BLaER1 treated with 17β-estradiol and CSF1 and Interleukin-3, amounts not matched to agents 10 nM and 100 nM (cell line): ENCODE data around the gene IFNA17.
"Not testable (repeated sequence)": the region's sequence is repeated elsewhere in the genome, so short reads cannot be mapped to it uniquely, and the experiment has no call there.

Source experiments
- H3K27ac ChIP-seq, 11 experiments: shearing (Covaris generic); formaldehyde crosslinking; 2 replicates each; pipeline ENCODE4 v1.8.1; 2022
- H3K27me3 ChIP-seq, 11 experiments: shearing (Covaris generic); formaldehyde crosslinking; 2 replicates each; pipeline ENCODE4 v1.8.1; 2022
- H3K36me3 ChIP-seq, 11 experiments: shearing (Covaris generic); formaldehyde crosslinking; 2 replicates each; pipeline ENCODE4 v1.8.1; 2022
- H3K4me1 ChIP-seq, 10 experiments: shearing (Covaris generic); formaldehyde crosslinking; 2 replicates each; pipeline ENCODE4 v1.8.1; 2022
- H3K4me2 ChIP-seq, 11 experiments: shearing (Covaris generic); formaldehyde crosslinking; 2 replicates each; pipeline ENCODE4 v1.8.1; 2022
- H3K4me3 ChIP-seq, 10 experiments: shearing (Covaris generic); formaldehyde crosslinking; 2 replicates each; pipeline ENCODE4 v1.8.1; 2022
- H3K9ac ChIP-seq, 11 experiments: shearing (Covaris generic); formaldehyde crosslinking; 2 replicates each; pipeline ENCODE4 v1.8.1; 2022
- H3K9me3 ChIP-seq, 11 experiments: shearing (Covaris generic); formaldehyde crosslinking; replicated peaks in 1 of 11; 2 replicates each; pipeline ENCODE4 v1.8.1; 2022
- H4K20me1 ChIP-seq, 11 experiments: shearing (Covaris generic); formaldehyde crosslinking; 2 replicates each; pipeline ENCODE4 v1.8.1; 2022
- Cebpa-rat ChIP-seq, 11 experiments: shearing (Covaris generic); IDR thresholded peaks; 2 replicates each; pipeline ENCODE4 v1.8.1; 2022

Gene IFNA17

DNA sequence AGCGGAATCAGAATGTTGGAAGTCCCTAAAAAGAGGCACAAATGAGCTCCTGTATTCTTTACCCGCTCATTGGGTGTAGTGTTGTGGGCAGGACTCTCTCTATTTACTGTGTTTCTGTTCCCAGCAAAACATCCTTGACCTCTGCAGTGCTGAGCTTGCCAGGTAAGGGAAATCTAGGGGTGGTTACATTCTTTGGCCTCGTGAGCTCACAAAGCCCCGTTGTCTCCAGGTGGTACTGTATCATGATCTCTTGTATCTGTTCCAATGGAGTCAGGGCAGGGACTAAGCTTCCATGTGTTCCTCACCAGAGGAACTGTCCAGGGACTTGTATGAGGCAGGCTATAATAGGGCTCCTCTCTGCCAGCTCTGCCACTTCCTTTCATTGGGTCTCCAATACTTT lies 23.6 kb upstream of the IFNA17 start:
- H3K4me2 ChIP-seq, result peak overlapping the region in 3 of 11 experiments; percentile 57 to 77 (median 64); a peak in 3 of 22 replicates
- H3K36me3 ChIP-seq, result no peaks in the 10 kb centered on the region
- H3K9me3 ChIP-seq, result no peaks in the 10 kb centered on the region; a peak in 1 of 22 replicates
- TF ChIP-seq Cebpa-rat (IDR thresholded peaks at IDR 0.05), result no peak
- H3K4me3 ChIP-seq, result no peak overlapping the region
- peaks cover 0 to 64% (median 0%) of the 10 kb centered on the region in 11 experiments; a peak in 6 of 22 replicates for H3K27me3 ChIP-seq
- peaks cover 20 to 41% (median 33%) of the 10 kb centered on the region in 10 experiments for H3K4me1 ChIP-seq
- H3K27ac ChIP-seq, result peak overlapping the region in 5 of 11 experiments; percentile 63 to 74 (median 70); a peak in 6 of 22 replicates
- no peaks in the 10 kb centered on the region; a peak in 1 of 22 replicates for H4K20me1 ChIP-seq
- H3K9ac ChIP-seq, result no peak overlapping the region

DNA sequence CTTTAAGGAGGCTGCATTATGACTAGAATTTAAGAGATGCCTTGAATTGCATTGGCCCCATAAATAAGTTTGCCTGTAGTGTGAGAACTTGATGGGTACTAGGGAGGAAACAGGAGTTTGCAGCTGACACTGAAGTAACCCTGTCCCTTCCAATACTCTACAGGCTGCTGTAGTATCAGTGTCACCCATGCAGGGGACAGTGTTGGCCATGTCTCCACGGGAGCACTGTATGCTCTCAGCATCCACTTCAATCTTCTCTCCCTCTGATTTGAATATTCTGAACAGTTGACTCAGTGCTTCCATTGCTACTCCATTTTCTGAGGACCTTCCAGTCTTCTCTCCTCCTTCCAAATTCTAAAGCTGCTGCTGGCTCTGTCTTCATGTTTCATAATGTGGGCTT lies 23.2 kb upstream of the IFNA17 start:
- peak overlapping the region in 1 of 11 experiments; percentile 77; a peak in 1 of 22 replicates for H3K4me2 ChIP-seq
- no peaks in the 10 kb centered on the region for H3K36me3 ChIP-seq
- H3K27ac ChIP-seq, result peak overlapping the region in 4 of 11 experiments; percentile 65 to 74 (median 70); a peak in 4 of 22 replicates
- H3K27me3 ChIP-seq, result peaks cover 0 to 61% (median 0%) of the 10 kb centered on the region in 11 experiments; a peak in 6 of 22 replicates
- H3K4me1 ChIP-seq, result peaks cover 20 to 40% (median 31%) of the 10 kb centered on the region in 10 experiments
- TF ChIP-seq Cebpa-rat (IDR thresholded peaks at IDR 0.05), result no peak
- H3K9me3 ChIP-seq, result no peaks in the 10 kb centered on the region; a peak in 1 of 22 replicates
- H3K9ac ChIP-seq, result no peak overlapping the region
- H4K20me1 ChIP-seq, result no peaks in the 10 kb centered on the region; a peak in 1 of 22 replicates
- no peak overlapping the region for H3K4me3 ChIP-seq

DNA sequence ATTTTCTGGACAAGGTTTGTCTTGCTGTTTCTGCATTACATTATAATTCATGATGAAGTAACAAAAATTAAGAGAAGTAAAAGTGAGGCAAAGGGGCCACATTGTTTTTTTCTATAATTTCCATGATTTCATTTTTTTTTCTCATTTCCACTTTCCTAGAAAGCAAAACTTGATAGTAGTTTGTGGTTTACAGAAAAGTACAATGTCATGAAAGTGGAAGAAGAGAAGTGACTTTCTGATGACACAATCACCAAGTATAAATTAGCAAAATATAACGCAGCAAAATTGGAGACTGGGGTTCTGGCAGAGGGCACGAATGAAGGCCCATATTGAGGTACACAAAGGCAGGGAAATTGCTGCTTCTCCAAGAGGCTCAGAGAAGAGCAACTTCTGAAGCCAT lies 16.8 kb upstream of the IFNA17 start:
- no peaks in the 10 kb centered on the region for H3K36me3 ChIP-seq
- H3K9me3 ChIP-seq, result no peaks in the 10 kb centered on the region; a peak in 1 of 22 replicates
- no peak overlapping the region for H3K9ac ChIP-seq

DNA sequence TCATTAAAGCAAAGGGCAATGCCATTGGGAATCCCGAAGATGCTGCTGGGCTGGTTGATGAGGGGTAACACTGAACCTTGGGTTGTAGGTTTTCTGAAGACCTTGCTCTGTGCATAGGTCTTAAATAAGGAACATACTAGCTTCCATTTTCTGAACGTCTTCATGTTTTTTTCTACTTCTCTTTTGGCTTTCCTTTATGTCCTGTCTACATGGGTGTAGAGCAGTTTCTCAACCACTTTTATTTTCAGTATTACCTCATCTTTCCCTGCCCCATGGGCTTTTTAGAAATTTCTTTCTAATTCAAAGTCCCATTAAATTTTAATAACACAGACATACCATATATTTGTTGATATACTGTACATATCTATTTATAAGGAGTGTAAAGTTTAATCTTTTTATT lies 11.9 kb upstream of the IFNA17 start, which contains the start of gene IFNA14:
IFNA14 (minus strand) TSS at position 95 of the 400 bp plus-strand sequence; CDS start at position 25, 70 bp downstream.
- H3K9ac ChIP-seq, result no peak within 1 kb of the TSS
- H3K27me3 ChIP-seq, result peaks cover 0 to 40% (median 0%) of the 10 kb centered on the region in 11 experiments; a peak in 4 of 22 replicates
- no peaks in the 10 kb centered on the region for H3K9me3 ChIP-seq
- TF ChIP-seq Cebpa-rat (IDR thresholded peaks at IDR 0.05), result no peak
- H4K20me1 ChIP-seq, result no peaks in the 10 kb centered on the region
- no peak within 1 kb of the TSS for H3K4me2 ChIP-seq
- H3K27ac ChIP-seq, result no peak within 1 kb of the TSS
- H3K4me3 ChIP-seq, result no peak within 1 kb of the TSS
- no peaks in the 10 kb centered on the region for H3K36me3 ChIP-seq
- H3K4me1 ChIP-seq, result peaks cover 4 to 17% (median 12%) of the 10 kb centered on the region in 10 experiments; a peak in 19 of 20 replicates

More for the DNA sequence above, 16.8 kb upstream of the IFNA17 start:
- TF ChIP-seq Cebpa-rat (IDR thresholded peaks at IDR 0.05), result no peak
- Histone ChIP-seq H3K4me3 (no peak overlapping the region), H4K20me1 (no peaks in the 10 kb centered on the region; a peak in 1 of 22 replicates), H3K27ac (no peak overlapping the region), H3K4me2 (peak overlapping the region in 6 of 11 experiments; percentile 14 to 63 (median 52); a peak in 7 of 22 replicates), H3K27me3 (peaks cover 0 to 55% (median 0%) of the 10 kb centered on the region in 11 experiments; a peak in 4 of 22 replicates), H3K4me1 (peaks cover 0 to 12% (median 7%) of the 10 kb centered on the region in 10 experiments; a peak in 10 of 20 replicates)

DNA sequence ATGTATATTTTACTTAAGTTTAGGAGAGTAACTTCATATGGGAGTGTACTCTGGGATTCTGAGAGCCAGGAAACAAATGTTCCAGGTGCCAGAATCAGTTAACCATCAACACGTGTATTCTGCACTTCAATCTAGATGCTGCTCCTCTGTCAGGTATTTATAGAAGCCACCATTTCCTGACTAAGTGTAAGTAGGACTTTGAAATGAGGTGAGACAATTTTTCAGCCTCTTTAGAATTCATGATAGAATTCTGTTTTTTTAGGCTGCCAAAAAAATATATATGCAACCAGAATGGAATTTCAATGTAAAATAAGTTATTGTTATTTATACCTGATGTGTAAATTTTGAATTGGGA lies 8.3 kb upstream of the IFNA17 start:
- Histone ChIP-seq H3K4me1 (peaks cover 0 to 15% (median 9%) of the 10 kb centered on the region in 10 experiments; a peak in 12 of 20 replicates), H3K27me3 (peaks cover 0 to 13% (median 0%) of the 10 kb centered on the region in 11 experiments; a peak in 2 of 22 replicates), H3K4me2 (peak overlapping the region in 10 of 11 experiments; percentile 31 to 77 (median 54); a peak in 17 of 22 replicates)
- H3K9ac ChIP-seq, H4K20me1 ChIP-seq, H3K9me3 ChIP-seq, H3K27ac ChIP-seq, H3K4me3 ChIP-seq, H3K36me3 ChIP-seq: not testable (repeated sequence)

DNA sequence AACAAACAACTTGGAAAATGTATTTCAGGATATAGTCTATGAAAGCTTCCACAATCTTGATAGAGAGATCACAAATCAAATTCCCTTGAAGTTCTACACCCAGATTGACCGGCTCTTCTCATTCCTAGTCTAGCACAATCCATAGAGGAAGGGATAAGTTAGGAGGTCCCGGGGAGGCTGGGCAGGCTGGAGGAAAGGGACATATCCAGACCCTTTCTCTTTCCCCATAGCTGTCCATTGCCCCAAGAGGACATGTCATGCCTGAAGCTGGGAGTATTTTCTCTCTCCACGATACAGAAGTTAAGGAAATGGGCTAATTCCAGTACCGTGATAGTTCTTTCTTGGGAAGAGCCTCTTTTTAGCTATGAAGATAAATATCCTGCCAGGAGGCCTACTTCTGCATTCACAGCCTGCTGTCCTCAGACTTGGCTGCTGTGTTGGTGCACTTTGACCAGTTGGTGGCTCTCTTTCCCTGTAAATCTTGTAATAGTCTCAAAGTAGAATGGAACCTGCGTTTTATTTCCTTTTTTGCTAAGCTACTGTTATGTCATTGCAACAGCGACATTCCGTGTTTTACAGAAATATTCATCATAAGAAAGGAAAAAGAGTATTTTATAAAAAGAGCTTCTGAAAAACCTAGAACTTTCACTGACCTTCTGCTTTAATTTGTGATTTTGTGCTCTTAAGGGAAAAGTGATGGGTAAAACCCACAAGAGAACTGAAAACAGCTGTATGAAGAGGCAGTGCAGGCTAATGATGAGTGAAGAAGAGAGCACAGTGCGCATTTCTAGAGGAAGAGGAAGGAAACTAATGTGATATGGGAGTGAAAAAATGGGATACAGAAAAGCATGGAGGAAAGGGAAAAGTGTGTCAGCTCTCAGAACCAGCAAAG lies 7.7 kb upstream of the IFNA17 start:
- H3K27me3 ChIP-seq, H3K36me3 ChIP-seq, H3K4me3 ChIP-seq, H3K9me3 ChIP-seq, H3K27ac ChIP-seq, H4K20me1 ChIP-seq, H3K9ac ChIP-seq: not testable (repeated sequence)
- Histone ChIP-seq H3K4me1 (peaks cover 0 to 15% (median 9%) of the 10 kb centered on the region in 10 experiments; a peak in 12 of 20 replicates), H3K4me2 (peak overlapping the region; percentile 31 to 77 (median 51); a peak in 17 of 22 replicates)

DNA sequence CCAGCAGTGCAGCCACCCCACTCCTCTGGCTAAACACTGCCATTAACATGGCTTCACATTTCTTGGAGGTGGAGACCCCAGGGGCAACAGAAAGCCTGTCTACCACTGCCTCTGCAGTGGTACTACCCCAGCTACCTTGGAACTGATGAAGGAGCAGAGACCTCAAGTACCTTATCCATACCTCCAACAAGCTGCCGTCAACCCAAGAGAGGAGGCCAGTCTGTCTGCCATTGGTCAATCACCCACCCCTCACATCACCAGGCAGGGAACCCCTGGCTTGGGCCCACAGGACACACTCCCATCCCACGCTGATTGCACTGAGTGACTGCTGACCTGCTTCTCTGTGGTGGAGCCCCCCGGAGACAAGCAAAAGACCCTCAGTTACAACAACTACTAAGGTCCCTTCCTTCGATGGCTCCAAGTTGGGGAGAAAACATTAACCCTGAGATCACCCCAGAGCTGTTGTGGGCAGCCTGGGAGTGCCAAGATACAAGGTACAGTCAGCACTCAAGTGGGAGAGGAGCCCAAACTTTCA lies 6.2 kb upstream of the IFNA17 start:
- Histone ChIP-seq H3K36me3 (no peaks in the 10 kb centered on the region), H3K9ac (no peak overlapping the region), H3K9me3 (no peaks in the 10 kb centered on the region), H3K4me1 (peaks cover 0 to 15% (median 8%) of the 10 kb centered on the region in 10 experiments; a peak in 11 of 20 replicates), H4K20me1 (no peaks in the 10 kb centered on the region), H3K27ac (no peak overlapping the region), H3K27me3 (peaks cover 0 to 2% (median 0%) of the 10 kb centered on the region in 11 experiments; a peak in 1 of 22 replicates), H3K4me3 (no peak overlapping the region), H3K4me2 (no peak overlapping the region)
- no peak for TF ChIP-seq Cebpa-rat (IDR thresholded peaks at IDR 0.05)

DNA sequence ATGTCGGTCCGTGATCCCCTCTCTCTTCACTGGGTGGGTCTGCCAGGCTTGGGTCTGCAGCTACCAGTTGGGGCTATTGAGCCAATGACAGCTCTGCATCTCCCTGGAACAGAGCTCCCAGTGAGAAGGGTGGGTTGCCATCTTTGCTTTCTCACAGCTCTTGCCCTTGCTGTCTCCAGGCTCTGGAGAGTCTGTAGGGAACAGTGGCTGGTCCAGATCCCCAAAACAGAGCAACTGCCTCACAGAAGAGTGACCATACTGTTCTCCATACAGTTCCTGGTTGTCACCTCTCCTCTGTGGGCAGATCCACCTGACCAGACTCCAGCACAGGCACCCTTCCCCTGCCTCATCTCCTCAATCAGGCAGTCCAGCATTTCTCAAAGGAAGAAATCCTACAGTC lies 5.2 kb upstream of the IFNA17 start:
- H3K9me3 ChIP-seq, result no peaks in the 10 kb centered on the region

DNA sequence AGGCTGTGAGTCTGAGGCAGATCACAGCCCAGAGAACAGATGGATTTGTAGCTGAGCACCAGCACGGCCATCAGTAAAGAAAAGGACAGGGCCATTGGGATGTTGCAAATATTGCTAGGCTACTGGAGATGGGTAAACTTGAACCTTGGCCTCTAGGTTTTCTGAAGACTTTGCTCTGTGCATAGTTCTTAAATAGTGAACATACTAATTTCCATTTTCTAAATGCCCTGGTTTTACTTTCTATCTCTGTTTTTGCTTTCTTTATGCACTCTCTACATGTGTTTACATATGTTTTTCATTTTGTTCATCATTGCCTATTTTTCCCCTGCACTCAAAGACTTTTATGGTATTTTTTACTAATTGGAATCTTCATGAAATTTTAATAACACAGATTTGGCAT lies 10.8 kb downstream of the IFNA17 start, which contains the start of gene IFNA16:
IFNA16 (minus strand) TSS at position 101 of the 400 bp plus-strand sequence; CDS start at position 95, 6 bp downstream.
- not testable (repeated sequence) for H3K9ac ChIP-seq, H4K20me1 ChIP-seq, H3K4me2 ChIP-seq, H3K4me3 ChIP-seq, H3K27me3 ChIP-seq, H3K9me3 ChIP-seq, H3K27ac ChIP-seq, H3K36me3 ChIP-seq
- peaks cover 0 to 11% (median 0%) of the 10 kb centered on the region in 10 experiments; a peak in 1 of 20 replicates for H3K4me1 ChIP-seq

More for the DNA sequence above, 5.2 kb upstream of the IFNA17 start:
- H3K4me3 ChIP-seq, result no peak overlapping the region
- no peak for TF ChIP-seq Cebpa-rat (IDR thresholded peaks at IDR 0.05)
- H3K36me3 ChIP-seq, result no peaks in the 10 kb centered on the region
- no peak overlapping the region for H3K9ac ChIP-seq
- no peaks in the 10 kb centered on the region for H3K27me3 ChIP-seq
- H3K4me1 ChIP-seq, result peaks cover 0 to 15% (median 8%) of the 10 kb centered on the region in 10 experiments; a peak in 11 of 20 replicates
- no peak overlapping the region for H3K4me2 ChIP-seq
- H3K27ac ChIP-seq, result no peak overlapping the region
- no peaks in the 10 kb centered on the region for H4K20me1 ChIP-seq

DNA sequence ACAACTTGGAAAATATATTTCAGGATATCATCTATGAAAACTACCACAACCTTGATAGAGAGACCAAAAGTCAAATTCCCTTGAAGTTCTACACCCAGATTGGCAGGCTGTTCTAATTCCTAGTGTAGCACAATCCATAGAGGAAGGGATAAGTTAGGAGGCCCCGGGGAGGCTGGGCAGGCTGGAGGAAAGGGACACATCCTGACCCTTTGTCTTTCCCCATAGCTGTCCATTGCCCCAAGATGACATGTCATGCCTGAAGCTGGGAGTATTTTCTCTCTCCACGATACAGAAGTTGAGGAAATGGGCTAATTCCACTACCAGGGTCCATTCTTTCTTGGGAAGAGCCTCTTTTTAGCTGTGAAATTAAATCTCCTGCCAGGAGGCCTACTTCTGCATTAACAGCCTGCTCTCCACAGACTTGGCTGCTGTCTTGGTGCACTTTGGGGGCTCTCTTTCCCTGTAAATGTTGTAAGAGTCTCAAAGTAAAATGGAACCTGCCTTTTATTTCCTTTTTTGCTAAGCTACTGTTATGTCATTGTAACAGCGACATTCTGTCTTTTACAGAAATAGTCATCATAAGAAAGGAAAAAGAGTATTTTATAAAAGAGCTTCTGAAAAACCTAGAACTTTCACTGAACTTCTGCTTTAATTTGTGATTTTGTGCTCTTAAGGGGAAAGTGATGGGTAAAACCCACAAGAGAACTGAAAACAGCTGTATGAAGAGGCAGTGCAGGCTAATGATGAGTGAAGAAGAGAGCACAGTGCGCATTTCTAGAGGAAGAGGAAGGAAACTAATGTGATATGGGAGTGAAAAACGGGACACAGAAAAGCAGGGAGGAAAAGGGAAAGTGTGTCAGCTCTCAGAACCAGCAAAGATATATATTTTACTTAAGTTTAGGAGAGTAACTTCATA lies 14.4 kb downstream of the IFNA17 start:
- H3K27me3 ChIP-seq, H4K20me1 ChIP-seq, H3K9ac ChIP-seq, H3K4me3 ChIP-seq, H3K27ac ChIP-seq, H3K9me3 ChIP-seq, H3K36me3 ChIP-seq: not testable (repeated sequence)
- Histone ChIP-seq H3K4me2 (peak overlapping the region in 2 of 11 experiments; percentile 17 to 53; a peak in 3 of 22 replicates), H3K4me1 (peaks cover 0 to 11% (median 0%) of the 10 kb centered on the region in 10 experiments; a peak in 1 of 20 replicates)

DNA sequence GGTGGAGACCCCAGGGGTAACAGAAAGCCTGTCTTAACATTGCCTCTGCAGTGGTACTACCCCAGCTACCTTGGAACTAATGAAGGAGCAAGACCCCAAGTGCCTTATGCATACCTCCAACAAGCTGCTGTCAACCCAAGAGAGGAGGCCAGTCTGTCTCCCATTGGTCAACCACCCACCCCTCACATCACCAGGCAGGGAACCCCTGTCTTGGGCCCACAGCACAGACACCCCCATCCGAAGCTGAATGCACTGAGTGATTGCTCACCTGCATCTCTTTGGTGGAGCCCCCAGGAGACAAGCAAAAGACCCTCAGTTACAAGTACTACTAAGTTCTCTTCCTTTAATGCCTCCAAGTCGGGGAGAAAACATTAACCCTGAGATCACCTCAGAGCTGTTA lies 15.9 kb downstream of the IFNA17 start:
- not testable (repeated sequence) for H4K20me1 ChIP-seq, H3K4me2 ChIP-seq, H3K4me3 ChIP-seq, H3K36me3 ChIP-seq, H3K27me3 ChIP-seq, H3K9me3 ChIP-seq, H3K27ac ChIP-seq, H3K9ac ChIP-seq
- peaks cover 0 to 11% (median 0%) of the 10 kb centered on the region in 10 experiments; a peak in 1 of 20 replicates for H3K4me1 ChIP-seq

DNA sequence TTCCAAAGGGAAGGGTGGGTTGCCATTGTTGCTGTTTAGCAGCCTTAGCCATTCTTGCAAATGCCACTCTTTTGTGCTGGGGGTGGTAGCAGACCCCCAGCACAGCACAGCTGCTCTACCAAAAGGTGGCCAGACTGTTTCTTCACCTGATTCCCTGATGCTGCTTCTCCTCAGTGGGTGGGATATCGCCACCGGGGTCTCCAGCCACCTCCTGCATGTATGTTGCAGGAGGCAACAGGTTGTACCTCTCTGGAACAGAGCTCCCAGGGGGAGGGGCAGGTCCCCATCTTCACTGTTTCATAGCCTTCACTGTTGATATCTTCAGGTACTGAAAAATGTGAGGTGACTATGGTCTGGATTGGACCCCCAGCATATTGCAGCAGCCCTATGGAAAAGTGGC lies 17.2 kb downstream of the IFNA17 start:
- not testable (repeated sequence) for H3K27me3 ChIP-seq, H3K36me3 ChIP-seq, H3K9me3 ChIP-seq, H3K4me2 ChIP-seq, H3K9ac ChIP-seq, H3K4me3 ChIP-seq, H4K20me1 ChIP-seq, H3K27ac ChIP-seq
- peaks cover 0 to 11% (median 0%) of the 10 kb centered on the region in 10 experiments; a peak in 1 of 20 replicates for H3K4me1 ChIP-seq
